Astrocyte (in vitro differentiated cells and primary cell): ENCODE results near the gene LRRC2. TPM values are rescaled to one million over a fixed set of nuclear protein-coding genes. Genes with fewer than 3 reads are reported as not detected.

Experiments
- DNase-seq: peaks from one replicate; pipeline ENCODE4 v3.0.0-alpha.2; 2010; ENCODE audit warnings: low read depth
- FAIRE-seq: peaks from 2 replicates; lab custom pipeline; 2011; peaks lifted over from hg19 to GRCh38; lab: Jason Lieb, UNC
- H2AFZ ChIP-seq: 2 replicates; pipeline ENCODE4 v1.6.0; 2012; ENCODE audit warnings: low read depth, low read length, inconsistent platforms
- H3K27ac ChIP-seq: 2 replicates; pipeline ENCODE4 v1.5.1; 2011; ENCODE audit warnings: low read depth, low read length, inconsistent platforms
- H3K27me3 ChIP-seq: 2 replicates; pipeline ENCODE4 v1.6.0; 2011; ENCODE audit warnings: low read length, inconsistent platforms; ENCODE audit not compliant: insufficient read depth
- H3K36me3 ChIP-seq: 2 replicates; pipeline ENCODE4 v1.5.1; 2011; ENCODE audit warnings: low read length, inconsistent platforms; ENCODE audit not compliant: insufficient read depth
- H3K4me1 ChIP-seq: 2 replicates; pipeline ENCODE4 v1.5.1; 2011; ENCODE audit warnings: low read length, inconsistent platforms; ENCODE audit not compliant: insufficient read depth
- H3K4me2 ChIP-seq: 2 replicates; pipeline ENCODE4 v1.6.0; 2012; ENCODE audit warnings: low read length, inconsistent platforms
- H3K4me3 ChIP-seq: 2 replicates; pipeline ENCODE4 v1.5.1; 2011; ENCODE audit warnings: low read depth, mild to moderate bottlenecking, low read length, inconsistent platforms; ENCODE audit not compliant: insufficient read depth
- H3K79me2 ChIP-seq: 2 replicates; pipeline ENCODE4 v1.6.0; 2012; ENCODE audit warnings: mild to moderate bottlenecking, low read length, inconsistent platforms; ENCODE audit not compliant: insufficient read depth
- H3K9ac ChIP-seq: 2 replicates; pipeline ENCODE4 v1.6.0; 2012; ENCODE audit warnings: mild to moderate bottlenecking, low read length, inconsistent platforms
- H3K9me3 ChIP-seq: 2 replicates; pipeline ENCODE4 v1.5.1; 2012; ENCODE audit warnings: low read depth, mild to moderate bottlenecking, low read length, inconsistent platforms; ENCODE audit not compliant: insufficient read depth
- H4K20me1 ChIP-seq: 2 replicates; pipeline ENCODE4 v1.6.0; 2012; ENCODE audit warnings: low read length, inconsistent platforms; ENCODE audit not compliant: insufficient read depth
- H3K27ac Mint-ChIP-seq: one replicate; pipeline ENCODE4 v1.8.0; 2021; ENCODE audit warnings: mild to moderate bottlenecking, mixed read lengths; ENCODE audit not compliant: unreplicated experiment
- H3K27me3 Mint-ChIP-seq: one replicate; pipeline ENCODE4 v1.8.0; 2021; ENCODE audit warnings: low read depth, mixed read lengths; ENCODE audit not compliant: unreplicated experiment
- H3K36me3 Mint-ChIP-seq: one replicate; pipeline ENCODE4 v1.8.0; 2021; ENCODE audit warnings: low read depth, mixed read lengths; ENCODE audit not compliant: unreplicated experiment
- H3K4me1 Mint-ChIP-seq: one replicate; pipeline ENCODE4 v1.8.0; 2021; ENCODE audit warnings: low read depth, mixed read lengths; ENCODE audit not compliant: unreplicated experiment
- H3K4me3 Mint-ChIP-seq: one replicate; pipeline ENCODE4 v1.8.0; 2021; ENCODE audit warnings: mild to moderate bottlenecking, moderate library complexity, mixed read lengths; ENCODE audit not compliant: unreplicated experiment
- H3K9me3 Mint-ChIP-seq: one replicate; pipeline ENCODE4 v1.8.0; 2021; ENCODE audit warnings: mild to moderate bottlenecking, mixed read lengths; ENCODE audit not compliant: unreplicated experiment
- CTCF ChIP-seq: IDR thresholded peaks from 2 replicates; pipeline ENCODE4 v1.5.1; 2011; ENCODE audit warnings: low read depth, mild to moderate bottlenecking, inconsistent platforms, low read length, moderate library complexity; ENCODE audit not compliant: insufficient read depth
- EZH2 ChIP-seq: IDR thresholded peaks from 2 replicates; pipeline ENCODE4 v1.6.1; 2012; ENCODE audit warnings: mild to moderate bottlenecking, low read length, inconsistent platforms; ENCODE audit not compliant: insufficient read depth
- total RNA-seq: library from RNA; stranded (reverse); gene quantifications from 2 replicates; pipeline ENCODE4 v1.2.1, GENCODE V29; 2021

The LRRC2 gene
- total RNA-seq, 1 donor from 2014 or later = 0.32 TPM

- Histone ChIP-seq H3K27ac (no peak overlapping the region), H3K27me3 (no peaks in the 10 kb centered on the region), H3K9ac (no peak overlapping the region), H3K4me1 (peaks cover 14% of the 10 kb centered on the region), H4K20me1 (no peaks in the 10 kb centered on the region), H3K79me2 (no peaks in the 10 kb centered on the region), H3K9me3 (no peaks in the 10 kb centered on the region), H3K4me2 (no peak overlapping the region), H3K4me3 (no peak overlapping the region), H2AFZ (no peak overlapping the region), H3K36me3 (no peaks in the 10 kb centered on the region)
- Mint-ChIP-seq H3K9me3 (no peaks in the 10 kb centered on the region), H3K36me3 (no peaks in the 10 kb centered on the region), H3K27ac (no peak overlapping the region), H3K4me3 (no peak overlapping the region), H3K27me3 (no peaks in the 10 kb centered on the region), H3K4me1 (peaks cover 11% of the 10 kb centered on the region)
- FAIRE-seq = no peak
- TF ChIP-seq CTCF = no peak
- no peak for TF ChIP-seq EZH2
- DNase-seq = no peak
Measured at GRCh38 chr3:46521096-46521495, 45.0 kb downstream of the LRRC2 start.

GRCh38 chr3:46520531-46520930, 45.6 kb downstream of the LRRC2 start:
- H3K4me1 ChIP-seq = peaks cover 14% of the 10 kb centered on the region
- H3K4me3 ChIP-seq = no peak overlapping the region
- no peak overlapping the region for H3K4me2 ChIP-seq
- Mint-ChIP-seq H3K4me1 (peaks cover 11% of the 10 kb centered on the region), H3K27me3 (no peaks in the 10 kb centered on the region), H3K27ac (no peak overlapping the region), H3K4me3 (no peak overlapping the region), H3K36me3 (no peaks in the 10 kb centered on the region), H3K9me3 (no peaks in the 10 kb centered on the region)
- no peaks in the 10 kb centered on the region for H3K36me3 ChIP-seq
- FAIRE-seq (no peak), DNase-seq (no peak)
- no peak overlapping the region for H2AFZ ChIP-seq
- no peak overlapping the region for H3K27ac ChIP-seq
- H4K20me1 ChIP-seq = no peaks in the 10 kb centered on the region
- H3K27me3 ChIP-seq = no peaks in the 10 kb centered on the region
- no peak overlapping the region for H3K9ac ChIP-seq
- H3K9me3 ChIP-seq = no peaks in the 10 kb centered on the region
- no peaks in the 10 kb centered on the region for H3K79me2 ChIP-seq
- TF ChIP-seq EZH2 (no peak), CTCF (no peak)

- Histone ChIP-seq H3K4me2 (no peak overlapping the region), H3K27ac (no peak overlapping the region), H3K36me3 (no peaks in the 10 kb centered on the region), H4K20me1 (no peaks in the 10 kb centered on the region), H2AFZ (no peak overlapping the region), H3K79me2 (no peaks in the 10 kb centered on the region), H3K4me1 (peaks cover 14% of the 10 kb centered on the region), H3K4me3 (no peak overlapping the region), H3K9ac (no peak overlapping the region), H3K27me3 (no peaks in the 10 kb centered on the region), H3K9me3 (no peaks in the 10 kb centered on the region)
- Mint-ChIP-seq H3K27me3 (no peaks in the 10 kb centered on the region), H3K27ac (no peak overlapping the region), H3K4me1 (peaks cover 11% of the 10 kb centered on the region), H3K9me3 (no peaks in the 10 kb centered on the region), H3K4me3 (no peak overlapping the region), H3K36me3 (no peaks in the 10 kb centered on the region)
- TF ChIP-seq CTCF (no peak), EZH2 (no peak)
- DNase-seq = no peak
- FAIRE-seq = no peak
Measured at GRCh38 chr3:46519952-46520351, 46.1 kb downstream of the LRRC2 start.
